Measurements from ENCODE around the gene FMN1. TPM values are rescaled to one million over a fixed set of nuclear protein-coding genes. Genes with fewer than 3 reads are reported as not detected.

Gene FMN1
- total RNA-seq, 1 donor from 2014 or later, result 0.02 TPM

DNA sequence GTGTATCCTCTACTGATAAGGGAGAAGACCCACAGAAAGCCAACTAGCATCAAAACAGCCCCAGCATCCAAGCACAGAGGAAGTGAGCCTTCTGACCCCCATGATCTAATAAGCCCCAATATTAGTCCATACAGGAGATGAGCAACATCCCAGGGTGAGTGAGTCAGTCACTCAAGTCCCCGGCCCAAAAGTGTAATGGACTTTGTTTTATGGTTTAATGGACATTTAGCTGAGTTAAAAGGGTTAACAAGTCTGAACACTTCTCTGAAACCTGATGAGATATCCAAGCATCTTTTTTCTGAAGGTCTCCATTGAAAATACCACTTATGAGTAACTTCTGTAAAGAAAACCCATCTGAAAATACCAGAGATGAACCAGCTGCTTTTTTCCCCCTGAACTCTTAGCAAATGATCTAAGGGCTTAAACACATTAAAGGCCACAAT, 361.1 kb downstream of the FMN1 start:
- peaks cover 12% of the 10 kb centered on the region for H3K27me3 Mint-ChIP-seq
- H3K4me1 Mint-ChIP-seq, result no peaks in the 10 kb centered on the region
- H3K4me3 Mint-ChIP-seq, result no peak overlapping the region
- no peaks in the 10 kb centered on the region for H3K9me3 Mint-ChIP-seq
- DNase-seq, result no peak
- no peaks in the 10 kb centered on the region for H3K36me3 Mint-ChIP-seq (ENCODE audit: low read depth)
- no peak overlapping the region for H3K27ac Mint-ChIP-seq
- intact Hi-C loops (cut with micrococcal nuclease), result no loop called here

DNA sequence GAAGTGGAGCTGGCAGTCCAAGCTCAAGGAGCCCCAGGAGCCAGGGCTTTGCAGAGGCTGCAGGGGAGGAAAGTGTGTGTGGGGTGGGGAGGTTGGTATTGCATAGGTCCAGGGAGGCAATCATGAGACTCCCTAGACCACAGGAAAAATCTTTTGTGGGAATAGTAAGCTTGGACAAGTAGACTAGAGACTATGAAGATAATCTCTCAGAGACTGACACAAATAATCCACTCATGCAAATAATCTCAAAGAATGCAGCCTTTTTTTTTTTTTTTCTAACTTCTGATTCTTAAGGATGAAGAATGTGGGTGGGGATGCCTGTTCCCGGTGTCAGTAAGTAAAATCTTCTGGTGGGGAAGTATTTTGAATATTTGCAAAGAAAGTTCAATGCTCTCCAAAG, 363.0 kb downstream of the FMN1 start:
- intact Hi-C loops (cut with micrococcal nuclease), result no loop called here
- Mint-ChIP-seq H3K36me3 (ENCODE audit: low read depth) (no peaks in the 10 kb centered on the region), H3K27ac (no peak overlapping the region), H3K4me3 (no peak overlapping the region), H3K9me3 (no peaks in the 10 kb centered on the region), H3K27me3 (peaks cover 12% of the 10 kb centered on the region), H3K4me1 (no peaks in the 10 kb centered on the region)
- DNase-seq, result no peak

GRCh38 chr15:32830241-32830640, 364.3 kb downstream of the FMN1 start:
- Mint-ChIP-seq H3K27me3 (peaks cover 11% of the 10 kb centered on the region), H3K4me1 (no peaks in the 10 kb centered on the region), H3K4me3 (no peak overlapping the region), H3K27ac (no peak overlapping the region), H3K9me3 (no peaks in the 10 kb centered on the region), H3K36me3 (ENCODE audit: low read depth) (no peaks in the 10 kb centered on the region)
- no peak for DNase-seq
- intact Hi-C loops (cut with micrococcal nuclease), result no loop called here

- H3K9me3 Mint-ChIP-seq, result no peaks in the 10 kb centered on the region
- no peak for DNase-seq
- H3K4me1 Mint-ChIP-seq, result no peaks in the 10 kb centered on the region
- intact Hi-C loops (cut with micrococcal nuclease), result no loop called here
- H3K4me3 Mint-ChIP-seq, result no peak overlapping the region
- H3K27me3 Mint-ChIP-seq, result peaks cover 9% of the 10 kb centered on the region
- no peaks in the 10 kb centered on the region for H3K36me3 Mint-ChIP-seq (ENCODE audit: low read depth)
- no peak overlapping the region for H3K27ac Mint-ChIP-seq
These were observed 365.1 kb downstream of the FMN1 start for GRCh38 chr15:32829436-32829835.

GRCh38 chr15:32828507-32829186, 365.9 kb downstream of the FMN1 start:
- Mint-ChIP-seq H3K4me3 (no peak overlapping the region), H3K27me3 (peaks cover 6% of the 10 kb centered on the region), H3K27ac (no peak overlapping the region), H3K9me3 (no peaks in the 10 kb centered on the region), H3K36me3 (ENCODE audit: low read depth) (no peaks in the 10 kb centered on the region), H3K4me1 (no peaks in the 10 kb centered on the region)
- intact Hi-C loops (cut with micrococcal nuclease), result no loop called here
- no peak for DNase-seq

- Mint-ChIP-seq H3K4me1 (no peaks in the 10 kb centered on the region), H3K27me3 (peaks cover 4% of the 10 kb centered on the region), H3K9me3 (no peaks in the 10 kb centered on the region), H3K36me3 (ENCODE audit: low read depth) (no peaks in the 10 kb centered on the region), H3K4me3 (no peak overlapping the region), H3K27ac (no peak overlapping the region)
- DNase-seq, result no peak
- intact Hi-C loops (cut with micrococcal nuclease), result no loop called here
These were observed 367.8 kb downstream of the FMN1 start for GRCh38 chr15:32826685-32827084.

DNA sequence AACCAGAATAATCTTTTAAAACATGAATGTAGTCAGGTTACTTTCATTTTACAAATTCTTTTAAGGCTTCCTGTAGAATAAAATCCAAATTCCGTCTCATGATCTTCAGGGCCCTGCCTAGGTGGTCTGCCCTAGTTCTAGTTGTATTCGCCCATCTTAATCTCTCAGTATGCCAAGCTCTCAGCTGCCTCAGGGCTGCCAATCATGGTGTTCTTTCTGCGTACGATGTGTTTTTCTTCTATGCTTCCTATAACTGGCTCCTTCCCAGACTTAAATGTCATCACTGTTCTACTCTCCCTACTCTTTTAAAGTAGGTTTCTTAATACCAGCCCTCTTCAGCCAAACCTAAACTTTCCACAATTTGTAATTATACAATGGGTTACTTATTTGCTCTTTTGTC, 369.3 kb downstream of the FMN1 start:
- peaks cover 3% of the 10 kb centered on the region for H3K27me3 Mint-ChIP-seq
- H3K36me3 Mint-ChIP-seq (ENCODE audit: low read depth), result no peaks in the 10 kb centered on the region
- no peaks in the 10 kb centered on the region for H3K4me1 Mint-ChIP-seq
- H3K9me3 Mint-ChIP-seq, result no peaks in the 10 kb centered on the region
- no peak for DNase-seq
- H3K4me3 Mint-ChIP-seq, result no peak overlapping the region
- no peak overlapping the region for H3K27ac Mint-ChIP-seq
- intact Hi-C loops (cut with micrococcal nuclease), result no loop called here

GRCh38 chr15:32824777-32825176, 369.7 kb downstream of the FMN1 start:
- DNase-seq, result no peak
- H3K27me3 Mint-ChIP-seq, result peaks cover 2% of the 10 kb centered on the region
- no peak overlapping the region for H3K27ac Mint-ChIP-seq
- intact Hi-C loops (cut with micrococcal nuclease), result no loop called here
- H3K9me3 Mint-ChIP-seq, result no peaks in the 10 kb centered on the region
- H3K4me3 Mint-ChIP-seq, result no peak overlapping the region
- H3K36me3 Mint-ChIP-seq (ENCODE audit: low read depth), result no peaks in the 10 kb centered on the region
- H3K4me1 Mint-ChIP-seq, result no peaks in the 10 kb centered on the region

- Mint-ChIP-seq H3K9me3 (no peaks in the 10 kb centered on the region), H3K4me1 (no peaks in the 10 kb centered on the region), H3K36me3 (ENCODE audit: low read depth) (no peaks in the 10 kb centered on the region), H3K27me3 (peaks cover 2% of the 10 kb centered on the region), H3K27ac (no peak overlapping the region), H3K4me3 (no peak overlapping the region)
- intact Hi-C loops (cut with micrococcal nuclease), result no loop called here
- no peak for DNase-seq
These were observed 370.8 kb downstream of the FMN1 start for GRCh38 chr15:32823750-32824149.

GRCh38 chr15:32822739-32823138, 371.8 kb downstream of the FMN1 start:
- DNase-seq, result no peak
- H3K27ac Mint-ChIP-seq, result no peak overlapping the region
- no peaks in the 10 kb centered on the region for H3K9me3 Mint-ChIP-seq
- H3K4me3 Mint-ChIP-seq, result no peak overlapping the region
- H3K4me1 Mint-ChIP-seq, result no peaks in the 10 kb centered on the region
- no peaks in the 10 kb centered on the region for H3K36me3 Mint-ChIP-seq (ENCODE audit: low read depth)
- peaks cover 2% of the 10 kb centered on the region for H3K27me3 Mint-ChIP-seq
- intact Hi-C loops (cut with micrococcal nuclease), result no loop called here

- Mint-ChIP-seq H3K36me3 (ENCODE audit: low read depth) (no peaks in the 10 kb centered on the region), H3K4me3 (no peak overlapping the region), H3K4me1 (no peaks in the 10 kb centered on the region), H3K27ac (no peak overlapping the region), H3K27me3 (peaks cover 3% of the 10 kb centered on the region), H3K9me3 (no peaks in the 10 kb centered on the region)
- intact Hi-C loops (cut with micrococcal nuclease), result no loop called here
- no peak for DNase-seq
These were observed 375.1 kb downstream of the FMN1 start for GRCh38 chr15:32819448-32819847.

DNA sequence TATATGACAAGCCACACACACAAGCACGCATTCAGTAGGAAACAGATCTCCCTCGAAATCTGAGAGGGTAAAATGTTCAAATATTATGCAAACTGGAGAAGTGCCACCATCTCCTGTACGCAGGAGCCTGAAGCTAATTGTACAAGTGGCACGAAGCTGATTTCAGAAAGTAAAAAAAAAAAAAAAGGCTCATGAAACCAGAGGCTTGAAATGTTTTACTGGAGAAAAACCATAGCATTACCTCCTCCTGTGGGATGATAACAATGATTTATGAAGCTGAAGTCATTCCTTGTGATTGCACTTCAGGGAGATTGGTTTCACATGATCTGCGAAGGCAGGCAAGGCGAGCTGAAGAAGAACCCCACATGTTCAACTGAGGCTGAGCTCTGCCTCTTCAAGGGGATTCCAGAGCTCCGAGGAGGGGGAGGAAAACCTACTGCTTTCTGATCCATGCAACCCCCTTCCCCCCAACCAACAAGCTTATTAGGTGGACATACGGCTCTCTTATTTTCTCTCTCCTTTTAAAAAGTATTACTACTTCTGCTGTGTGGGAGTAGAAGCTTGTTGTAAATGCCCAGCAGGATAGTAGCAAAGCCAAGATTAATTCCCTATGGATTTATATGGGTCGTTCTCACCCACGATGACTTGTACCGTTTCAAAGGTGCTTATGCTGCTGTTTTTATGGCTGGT, 375.6 kb downstream of the FMN1 start:
- no peak overlapping the region for H3K27ac Mint-ChIP-seq

GRCh38 chr15:32817577-32817976, 376.9 kb downstream of the FMN1 start:
- no peak for DNase-seq
- no peak overlapping the region for H3K4me3 Mint-ChIP-seq
- no peaks in the 10 kb centered on the region for H3K4me1 Mint-ChIP-seq
- H3K36me3 Mint-ChIP-seq (ENCODE audit: low read depth), result no peaks in the 10 kb centered on the region
- intact Hi-C loops (cut with micrococcal nuclease), result no loop called here
- no peaks in the 10 kb centered on the region for H3K9me3 Mint-ChIP-seq
- H3K27me3 Mint-ChIP-seq, result peaks cover 3% of the 10 kb centered on the region
- no peak overlapping the region for H3K27ac Mint-ChIP-seq

More for the DNA sequence above, 375.6 kb downstream of the FMN1 start:
- H3K36me3 Mint-ChIP-seq (ENCODE audit: low read depth), result no peaks in the 10 kb centered on the region
- no peaks in the 10 kb centered on the region for H3K4me1 Mint-ChIP-seq
- DNase-seq, result no peak
- H3K27me3 Mint-ChIP-seq, result peaks cover 3% of the 10 kb centered on the region
- H3K4me3 Mint-ChIP-seq, result no peak overlapping the region
- no peaks in the 10 kb centered on the region for H3K9me3 Mint-ChIP-seq
- intact Hi-C loops (cut with micrococcal nuclease), result no loop called here

GRCh38 chr15:32807331-32807730, 387.2 kb downstream of the FMN1 start:
- peaks cover 22% of the 10 kb centered on the region for H3K27me3 Mint-ChIP-seq
- no peak overlapping the region for H3K4me3 Mint-ChIP-seq
- H3K9me3 Mint-ChIP-seq, result peaks cover 9% of the 10 kb centered on the region
- no peaks in the 10 kb centered on the region for H3K36me3 Mint-ChIP-seq (ENCODE audit: low read depth)
- peaks cover 3% of the 10 kb centered on the region for H3K4me1 Mint-ChIP-seq
- no peak for DNase-seq
- intact Hi-C loops (cut with micrococcal nuclease), result no loop called here
- no peak overlapping the region for H3K27ac Mint-ChIP-seq

DNA sequence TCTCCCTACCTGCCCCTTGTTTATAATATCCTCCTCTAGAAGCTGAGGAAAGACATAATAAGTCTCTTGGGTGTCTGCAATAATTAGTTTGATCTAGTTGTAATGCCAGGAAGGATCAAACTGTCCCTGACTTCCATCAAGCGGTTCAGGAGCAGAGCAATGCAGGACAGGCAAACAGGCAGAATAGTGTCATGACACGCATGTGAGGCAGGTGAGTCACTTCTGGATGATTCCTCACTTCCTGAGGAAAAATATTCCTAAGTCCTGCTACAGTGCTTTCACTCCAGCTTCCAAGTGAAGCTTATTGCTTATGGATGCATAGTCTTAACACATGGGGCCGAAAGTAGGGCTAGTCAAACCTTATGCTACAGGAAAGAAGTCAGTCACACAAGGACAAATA, 390.9 kb downstream of the FMN1 start:
- Mint-ChIP-seq H3K36me3 (ENCODE audit: low read depth) (no peaks in the 10 kb centered on the region), H3K4me1 (peaks cover 6% of the 10 kb centered on the region), H3K27ac (no peak overlapping the region), H3K27me3 (peaks cover 19% of the 10 kb centered on the region), H3K9me3 (peaks cover 9% of the 10 kb centered on the region), H3K4me3 (no peak overlapping the region)
- intact Hi-C loops (cut with micrococcal nuclease), result no loop called here
- DNase-seq, result no peak

Measured in activated CD4-positive, alpha-beta T cell treated with anti-CD3 and anti-CD28 coated beads, Interleukin-2, amount 10 ng/mL, durations not matched to agents 24 days and 14 days (primary cell).